ENCODE results near the gene SAFB. TPM values are rescaled to one million over a fixed set of nuclear protein-coding genes. Genes with fewer than 3 reads are reported as not detected.

The SAFB gene
- total and polyA plus RNA-seq, 5 donors from 2014 or later, result 36.9 to 204 (median 54.9) TPM

DNA sequence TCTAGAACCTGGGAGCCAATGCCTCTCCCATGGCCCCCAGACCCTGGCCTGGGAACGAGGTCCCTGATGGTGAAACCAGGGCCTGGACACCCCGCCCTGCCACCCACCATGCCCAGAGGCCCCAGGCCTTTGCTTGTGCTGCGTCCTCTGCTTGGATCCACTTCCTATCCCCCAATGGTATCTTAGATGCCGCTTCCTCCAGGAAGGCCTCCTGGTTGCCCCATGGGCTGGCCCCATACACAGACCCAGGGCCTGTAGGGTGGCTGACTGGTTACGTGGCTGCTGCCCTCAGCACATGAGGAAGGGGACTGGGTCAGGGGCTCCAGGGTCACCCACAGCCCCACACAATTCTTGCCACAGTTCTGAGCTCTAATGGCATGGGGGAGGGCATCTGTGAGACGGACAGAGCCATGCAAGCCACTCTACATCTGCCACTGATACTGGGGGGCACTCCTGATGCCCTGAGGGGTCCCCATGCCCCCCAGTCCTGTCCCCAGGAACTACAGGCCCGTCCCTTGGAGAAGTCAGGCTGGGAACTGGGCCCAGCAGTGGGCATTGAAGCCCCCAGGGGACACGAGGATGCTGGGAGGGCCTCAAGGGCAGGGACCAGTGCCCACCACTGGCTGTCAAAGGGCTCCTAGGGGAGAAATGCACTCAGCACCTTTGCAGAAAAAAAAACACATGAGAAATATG is 72.2 kb downstream of the SAFB start:
- Histone ChIP-seq H3K9me3 (ENCODE audit: control insufficient read depth in 2 of 2, low read length in 2 of 2) (no peaks in the 10 kb centered on the region), H3K27me3 (ENCODE audit: control insufficient read depth, insufficient read depth, low read length) (no peaks in the 10 kb centered on the region), H3K36me3 (ENCODE audit: control insufficient read depth, insufficient read depth, low read length) (peaks cover 57% of the 10 kb centered on the region), H3K27ac (ENCODE audit: insufficient read depth, low read length, poor library complexity, severe bottlenecking) (no peak overlapping the region), H3K4me1 (ENCODE audit: control insufficient read depth, insufficient read depth, low read length, poor library complexity, severe bottlenecking) (peaks cover 18% of the 10 kb centered on the region), H3K4me3 (ENCODE audit: low read depth, low read length) (no peak overlapping the region)
- H3K9me3 Mint-ChIP-seq, result peaks cover 0 to 2% (median 0%) of the 10 kb centered on the region in 7 donors
- H3K27me3 Mint-ChIP-seq, result peaks cover 6% of the 10 kb centered on the region
- ATAC-seq (ENCODE audit: low read depth in 2 of 2) (no peak), DNase-seq (no peak)
- H3K4me3 Mint-ChIP-seq, result peak overlapping the region in 1 of 4 donors; percentile 75
- H3K36me3 Mint-ChIP-seq, result peaks cover 8% of the 10 kb centered on the region
- peaks cover 0 to 31% (median 9%) of the 10 kb centered on the region in 4 donors for H3K4me1 Mint-ChIP-seq
- no peak overlapping the region for H3K27ac Mint-ChIP-seq

DNA sequence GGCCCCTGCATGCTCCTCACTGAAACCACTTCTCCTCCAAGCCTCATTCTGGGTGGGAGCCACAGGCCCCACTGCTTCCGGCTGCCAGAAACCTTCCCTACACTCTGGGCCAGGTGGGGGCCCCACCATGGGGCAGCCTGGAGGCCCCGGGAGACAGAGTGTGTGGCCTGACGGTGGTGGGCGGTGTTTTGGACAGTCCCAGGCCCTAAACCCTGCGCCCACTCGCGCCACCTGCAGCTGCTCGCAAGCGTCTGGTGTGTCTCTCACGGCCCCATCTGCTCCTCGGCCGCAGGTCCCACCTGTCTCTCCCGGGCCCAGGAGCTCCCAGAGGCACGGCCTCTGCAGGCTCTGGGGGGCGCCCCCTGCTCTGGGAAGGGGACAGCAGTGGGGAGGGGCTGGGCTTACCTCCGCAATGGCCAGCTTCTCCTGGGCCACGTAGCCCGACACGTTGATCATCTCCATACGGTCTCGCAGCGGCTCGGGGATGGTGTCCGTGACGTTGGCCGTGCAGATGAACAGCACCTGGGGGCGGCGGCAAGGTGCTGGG is 72.8 kb downstream of the SAFB start:
- Histone ChIP-seq H3K9me3 (ENCODE audit: control insufficient read depth in 2 of 2, low read length in 2 of 2) (no peaks in the 10 kb centered on the region), H3K27me3 (ENCODE audit: control insufficient read depth, insufficient read depth, low read length) (no peaks in the 10 kb centered on the region), H3K4me3 (ENCODE audit: low read depth, low read length) (no peak overlapping the region), H3K27ac (ENCODE audit: insufficient read depth, low read length, poor library complexity, severe bottlenecking) (no peak overlapping the region), H3K36me3 (ENCODE audit: control insufficient read depth, insufficient read depth, low read length) (peaks cover 62% of the 10 kb centered on the region), H3K4me1 (ENCODE audit: control insufficient read depth, insufficient read depth, low read length, poor library complexity, severe bottlenecking) (peaks cover 13% of the 10 kb centered on the region)
- ATAC-seq (ENCODE audit: low read depth in 2 of 2) (no peak), DNase-seq (no peak)
- Mint-ChIP-seq H3K4me3 (no peak overlapping the region), H3K9me3 (no peaks in the 10 kb centered on the region), H3K27me3 (peaks cover 4% of the 10 kb centered on the region), H3K4me1 (peaks cover 0 to 25% (median 5%) of the 10 kb centered on the region in 4 donors), H3K27ac (no peak overlapping the region), H3K36me3 (peaks cover 8% of the 10 kb centered on the region)

DNA sequence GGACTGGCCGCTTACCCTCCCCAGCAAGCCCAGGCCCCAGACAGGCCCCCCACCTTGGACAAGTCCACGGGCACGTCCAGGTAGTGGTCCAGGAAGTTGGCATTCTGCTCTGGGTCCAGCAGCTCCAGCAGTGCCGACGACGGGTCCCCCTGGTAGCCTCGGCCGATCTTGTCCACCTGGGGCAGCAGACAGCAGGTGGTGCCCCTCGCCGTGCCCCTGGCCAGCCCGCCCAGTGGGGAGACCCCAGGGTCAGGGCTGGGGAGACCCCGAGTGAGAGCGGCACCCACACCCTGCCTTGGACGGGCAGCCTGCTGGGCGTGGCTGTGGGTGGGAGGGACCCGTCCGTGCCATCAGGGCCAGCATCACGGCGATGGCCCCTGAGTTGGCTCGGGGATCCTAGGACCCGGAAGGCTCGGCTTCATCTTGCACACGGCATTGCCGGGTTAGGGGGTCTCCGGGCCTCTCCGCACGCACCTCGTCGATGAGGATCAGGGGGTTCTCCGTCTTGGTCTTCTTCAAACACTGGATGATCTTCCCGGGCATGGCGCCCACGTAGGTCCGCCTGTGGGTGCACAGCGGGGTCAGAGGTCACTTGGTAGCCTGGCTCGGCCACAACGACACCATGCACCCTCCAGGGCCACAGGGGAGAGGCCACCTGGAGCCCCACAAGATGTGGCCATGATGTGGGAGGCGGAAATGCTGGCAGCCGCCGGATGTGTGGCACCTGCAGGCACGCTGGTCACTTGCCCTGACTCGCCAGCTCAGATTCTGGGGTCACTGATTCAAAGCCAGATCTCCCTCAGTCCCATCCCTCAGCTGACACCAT is 73.5 kb downstream of the SAFB start:
- peaks cover 64% of the 10 kb centered on the region for H3K36me3 ChIP-seq (ENCODE audit: control insufficient read depth, insufficient read depth, low read length)
- peaks cover 0 to 18% (median 7%) of the 10 kb centered on the region in 4 donors for H3K4me1 Mint-ChIP-seq
- no peak overlapping the region for H3K4me3 Mint-ChIP-seq
- peaks cover 8% of the 10 kb centered on the region for H3K36me3 Mint-ChIP-seq
- DNase-seq, result no peak
- H3K27ac Mint-ChIP-seq, result no peak overlapping the region
- H3K9me3 ChIP-seq (ENCODE audit: control insufficient read depth in 2 of 2, low read length in 2 of 2), result no peaks in the 10 kb centered on the region
- peaks cover 6% of the 10 kb centered on the region for H3K4me1 ChIP-seq (ENCODE audit: control insufficient read depth, insufficient read depth, low read length, poor library complexity, severe bottlenecking)
- no peaks in the 10 kb centered on the region for H3K27me3 Mint-ChIP-seq
- H3K27ac ChIP-seq (ENCODE audit: insufficient read depth, low read length, poor library complexity, severe bottlenecking), result no peak overlapping the region
- H3K9me3 Mint-ChIP-seq, result no peaks in the 10 kb centered on the region
- ATAC-seq (ENCODE audit: low read depth in 2 of 2), result no peak
- H3K4me3 ChIP-seq (ENCODE audit: low read depth, low read length), result no peak overlapping the region
- no peaks in the 10 kb centered on the region for H3K27me3 ChIP-seq (ENCODE audit: control insufficient read depth, insufficient read depth, low read length)

DNA sequence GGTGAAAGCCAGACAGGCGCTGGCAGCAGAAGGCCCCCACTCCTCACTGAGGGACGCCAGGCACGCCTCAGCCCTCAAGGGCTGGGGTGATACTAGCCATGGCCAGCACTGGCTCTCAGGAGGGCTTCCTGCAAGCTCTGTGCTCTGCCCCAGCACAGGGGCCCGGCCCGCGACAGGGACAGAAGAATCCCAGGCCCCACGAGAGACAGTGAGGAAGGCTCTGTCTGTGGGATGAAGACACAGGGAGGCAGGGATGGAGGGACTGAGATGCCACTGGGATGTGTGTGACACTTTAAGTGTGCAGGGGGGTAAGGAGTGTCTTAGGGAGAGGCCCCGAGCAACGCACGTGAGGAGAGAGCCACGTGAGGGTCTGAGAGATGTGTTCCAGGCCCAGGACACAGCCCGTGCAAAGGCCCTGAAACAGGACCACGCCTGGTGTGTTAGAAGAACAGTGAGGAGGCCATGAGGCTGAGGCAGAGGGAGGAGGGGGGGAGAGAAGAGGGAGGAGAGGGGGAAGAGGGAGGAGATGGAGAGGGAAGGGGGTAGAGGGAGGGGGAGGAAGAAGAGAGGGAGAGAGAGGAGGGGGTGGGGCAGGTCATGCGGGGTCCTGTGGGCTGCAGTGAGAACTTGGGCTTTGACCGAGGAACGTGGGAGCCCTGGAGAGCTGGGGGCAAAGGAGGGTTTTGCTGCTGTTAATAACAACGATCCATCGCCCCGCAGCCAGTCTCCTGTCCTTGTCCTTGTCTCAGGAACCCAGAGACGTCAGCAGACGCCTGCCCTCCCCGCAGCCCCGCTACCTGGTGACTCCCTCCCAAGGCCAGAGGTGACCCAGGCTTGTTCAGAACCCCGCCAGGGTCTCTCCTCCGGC is 74.4 kb downstream of the SAFB start:
- Mint-ChIP-seq H3K36me3 (peaks cover 8% of the 10 kb centered on the region), H3K4me3 (no peak overlapping the region), H3K27ac (no peak overlapping the region), H3K4me1 (peaks cover 0 to 12% (median 5%) of the 10 kb centered on the region in 4 donors), H3K27me3 (no peaks in the 10 kb centered on the region), H3K9me3 (no peaks in the 10 kb centered on the region)
- no peaks in the 10 kb centered on the region for H3K4me1 ChIP-seq (ENCODE audit: control insufficient read depth, insufficient read depth, low read length, poor library complexity, severe bottlenecking)
- H3K36me3 ChIP-seq (ENCODE audit: control insufficient read depth, insufficient read depth, low read length), result peaks cover 61% of the 10 kb centered on the region
- H3K9me3 ChIP-seq (ENCODE audit: control insufficient read depth in 2 of 2, low read length in 2 of 2), result no peaks in the 10 kb centered on the region
- H3K27ac ChIP-seq (ENCODE audit: insufficient read depth, low read length, poor library complexity, severe bottlenecking), result no peak overlapping the region
- DNase-seq (no peak), ATAC-seq (ENCODE audit: low read depth in 2 of 2) (no peak)
- H3K4me3 ChIP-seq (ENCODE audit: low read depth, low read length), result no peak overlapping the region
- no peaks in the 10 kb centered on the region for H3K27me3 ChIP-seq (ENCODE audit: control insufficient read depth, insufficient read depth, low read length)

DNA sequence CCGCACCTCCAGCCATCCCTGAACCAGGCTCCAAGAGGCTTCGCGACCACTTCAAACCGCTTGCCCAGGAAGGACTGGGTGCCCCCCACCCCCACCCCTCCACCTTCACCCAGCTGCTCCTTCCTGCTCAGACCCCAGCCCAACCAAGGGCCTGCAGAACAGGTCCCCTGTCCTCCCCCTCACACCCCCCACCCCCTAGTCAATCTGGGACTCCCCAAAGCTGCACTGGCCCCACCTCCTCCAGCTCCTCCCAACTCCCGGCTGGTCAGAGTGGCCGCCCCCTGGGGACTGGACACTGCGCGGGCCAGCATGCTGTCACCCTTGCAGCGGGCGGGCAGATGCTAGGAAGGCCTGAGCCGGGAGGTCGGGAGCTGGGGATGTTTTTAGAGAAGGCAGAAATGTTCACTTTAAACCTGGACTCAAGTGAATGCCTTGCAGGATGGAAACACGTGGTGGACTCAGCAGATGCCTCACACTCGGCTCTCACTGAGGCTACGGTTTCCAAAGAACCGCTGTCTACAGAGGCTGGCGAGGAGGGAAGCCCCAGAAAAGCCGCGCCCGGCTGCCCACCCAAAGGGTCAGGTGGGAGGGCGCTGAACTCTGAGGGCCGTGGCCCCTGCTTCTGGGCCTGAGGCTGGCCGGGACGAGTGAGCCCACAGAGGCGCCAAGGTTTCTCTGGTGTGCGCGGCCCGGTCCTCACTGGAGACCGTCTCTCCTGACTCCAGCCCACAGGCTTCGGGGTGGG is 75.2 kb downstream of the SAFB start:
- Histone ChIP-seq H3K4me3 (ENCODE audit: low read depth, low read length) (no peak overlapping the region), H3K36me3 (ENCODE audit: control insufficient read depth, insufficient read depth, low read length) (peaks cover 53% of the 10 kb centered on the region), H3K27ac (ENCODE audit: insufficient read depth, low read length, poor library complexity, severe bottlenecking) (no peak overlapping the region), H3K27me3 (ENCODE audit: control insufficient read depth, insufficient read depth, low read length) (no peaks in the 10 kb centered on the region), H3K9me3 (ENCODE audit: control insufficient read depth in 2 of 2, low read length in 2 of 2) (no peaks in the 10 kb centered on the region), H3K4me1 (ENCODE audit: control insufficient read depth, insufficient read depth, low read length, poor library complexity, severe bottlenecking) (no peaks in the 10 kb centered on the region)
- DNase-seq (no peak), ATAC-seq (ENCODE audit: low read depth in 2 of 2) (no peak)
- Mint-ChIP-seq H3K4me3 (no peak overlapping the region), H3K27me3 (no peaks in the 10 kb centered on the region), H3K9me3 (no peaks in the 10 kb centered on the region), H3K27ac (no peak overlapping the region), H3K4me1 (peaks cover 0 to 7% (median 3%) of the 10 kb centered on the region in 4 donors), H3K36me3 (peaks cover 3% of the 10 kb centered on the region)

DNA sequence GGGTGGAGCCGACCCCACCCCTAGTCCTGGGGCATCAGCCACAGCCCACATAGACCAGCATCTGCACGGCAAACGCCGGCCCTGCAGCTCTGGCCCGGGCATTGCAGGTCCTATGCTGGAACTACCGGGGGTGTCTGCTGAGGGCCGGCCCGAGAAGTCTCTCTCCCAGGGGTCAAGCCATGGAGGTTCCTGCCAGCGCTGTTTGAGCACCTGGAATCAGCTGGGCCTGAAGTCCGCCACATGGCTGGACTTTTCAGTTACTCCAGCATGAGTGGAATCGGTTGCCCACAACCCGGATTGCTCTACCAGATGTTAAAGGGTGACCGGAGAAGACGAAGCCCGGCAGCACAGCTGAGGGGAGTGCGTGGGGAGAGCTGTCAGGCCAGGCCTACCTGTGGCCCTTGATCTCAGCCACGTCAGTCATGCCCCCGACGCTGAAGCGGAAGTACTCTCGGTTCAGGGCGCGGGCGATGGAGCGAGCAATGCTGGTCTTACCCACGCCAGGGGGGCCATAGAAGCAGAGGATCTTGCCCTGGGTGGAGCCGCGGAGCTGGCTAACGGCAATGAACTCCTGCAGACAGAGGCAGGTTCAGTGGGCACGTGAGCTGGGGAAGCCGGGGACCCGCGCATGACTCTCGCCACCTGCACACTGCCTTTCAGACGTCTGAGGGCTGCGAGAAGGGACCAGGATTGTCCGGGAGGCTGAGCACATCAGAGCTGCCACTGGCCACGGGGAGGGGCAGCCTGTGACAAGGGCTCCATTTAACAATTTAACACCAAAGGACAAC is 75.9 kb downstream of the SAFB start:
- no peaks in the 10 kb centered on the region for H3K9me3 Mint-ChIP-seq
- ATAC-seq (ENCODE audit: low read depth in 2 of 2) (no peak), DNase-seq (no peak)
- Histone ChIP-seq H3K27me3 (ENCODE audit: control insufficient read depth, insufficient read depth, low read length) (no peaks in the 10 kb centered on the region), H3K9me3 (ENCODE audit: control insufficient read depth in 2 of 2, low read length in 2 of 2) (no peaks in the 10 kb centered on the region), H3K4me1 (ENCODE audit: control insufficient read depth, insufficient read depth, low read length, poor library complexity, severe bottlenecking) (no peaks in the 10 kb centered on the region), H3K27ac (ENCODE audit: insufficient read depth, low read length, poor library complexity, severe bottlenecking) (no peak overlapping the region), H3K4me3 (ENCODE audit: low read depth, low read length) (no peak overlapping the region), H3K36me3 (ENCODE audit: control insufficient read depth, insufficient read depth, low read length) (peaks cover 54% of the 10 kb centered on the region)
- peak overlapping the region in 1 of 3 donors; percentile 48 for H3K27ac Mint-ChIP-seq
- H3K36me3 Mint-ChIP-seq, result peaks cover 5% of the 10 kb centered on the region
- peaks cover 0 to 7% (median 3%) of the 10 kb centered on the region in 4 donors for H3K4me1 Mint-ChIP-seq
- H3K4me3 Mint-ChIP-seq, result no peak overlapping the region
- no peaks in the 10 kb centered on the region for H3K27me3 Mint-ChIP-seq

All from CD4-positive, CD25-positive, alpha-beta regulatory T cell (primary cell).